GM12878 (cell line): Measurements from ENCODE around the gene FGFR1OP2. TPM values are rescaled to one million over a fixed set of nuclear protein-coding genes. Genes with fewer than 3 reads are reported as not detected.

Experiments
- ATAC-seq: fragments of 200-7000 bp; cut with Tn5 transposase; 3 replicates; pipeline ENCODE4 v1.9.1; 2020; ENCODE audit warnings: mild to moderate bottlenecking, moderate library complexity
- BruUV-seq: library from RNA; stranded (reverse); fragments of 400-500 nt; replicated peaks from 2 replicates; lab custom pipeline; 2021; lab: Mats Ljungman, UMichigan
- CTCF ChIA-PET: fragments of 300-600 bp; sonication (Branson Sonifier 250); formaldehyde crosslinking; extraction: SDS; loops from one replicate; lab custom pipeline; 2021; ENCODE audit warnings: inconsistent platforms; lab: Yijun Ruan, JAX
- POLR2A ChIA-PET: fragments of 350-600 bp; formaldehyde crosslinking; extraction: SDS; loops from one replicate; lab custom pipeline; 2021; ENCODE audit warnings: inconsistent platforms; lab: Charles Lee
- RAD21 ChIA-PET: fragments of 300-600 bp; sonication (Branson Sonifier 250); formaldehyde crosslinking; loops from one replicate; lab custom pipeline; 2023; ENCODE audit warnings: antibody characterized with exemption; ENCODE audit not compliant: unreplicated experiment; lab: Charles Lee
- SMC1A ChIA-PET: fragments of 300-600 bp; sonication (Branson Sonifier 250); formaldehyde crosslinking; loops from one replicate; lab custom pipeline; 2023; ENCODE audit not compliant: unreplicated experiment, uncharacterized antibody; lab: Charles Lee
- DNase-seq: peaks from one replicate; pipeline ENCODE4 v3.0.0-alpha.2; 2011; ENCODE audit warnings: low read depth, low spot score
- FAIRE-seq: peaks from 3 replicates; lab custom pipeline; 2011; peaks lifted over from hg19 to GRCh38; lab: Jason Lieb, UNC
- H2AFZ ChIP-seq: 2 replicates; pipeline ENCODE4 v1.6.0; 2011; ENCODE audit warnings: low read depth, low read length, control low read depth; ENCODE audit not compliant: control insufficient read depth
- H3K27ac ChIP-seq: 2 replicates; pipeline ENCODE4 v1.5.1; 2011; ENCODE audit warnings: control low read depth; ENCODE audit not compliant: control insufficient read depth, insufficient read depth
- H3K27me3 ChIP-seq, 2 experiments: replicated peaks in 1 of 2; 2 replicates each; pipeline versions ENCODE4 v1.6.0 to v1.6.1; 2011; ENCODE audit warnings: low read length in 1 of 2; ENCODE audit not compliant: control insufficient read depth in 2 of 2, insufficient read depth in 2 of 2
- H3K36me3 ChIP-seq, 2 experiments: 2 replicates each; pipeline ENCODE4 v1.5.1; 2011; ENCODE audit warnings: low read length in 1 of 2; ENCODE audit not compliant: control insufficient read depth in 2 of 2, insufficient read depth in 2 of 2
- H3K4me1 ChIP-seq: 2 replicates; pipeline ENCODE4 v1.6.1; 2011; ENCODE audit warnings: mild to moderate bottlenecking, low read length, moderate library complexity, mixed read lengths; ENCODE audit not compliant: control insufficient read depth, insufficient read depth
- H3K4me2 ChIP-seq: 2 replicates; pipeline ENCODE4 v1.6.0; 2011; ENCODE audit warnings: control low read depth; ENCODE audit not compliant: control insufficient read depth, insufficient read depth
- H3K4me3 ChIP-seq: fragments of 200-600 bp; sonication (generic); 2 replicates; pipeline ENCODE4 v1.5.1; 2016
- H3K79me2 ChIP-seq: 2 replicates; pipeline ENCODE4 v1.6.0; 2011; ENCODE audit warnings: low read length; ENCODE audit not compliant: control insufficient read depth, insufficient read depth
- H3K9ac ChIP-seq: 2 replicates; pipeline ENCODE4 v1.8.0; 2011; ENCODE audit warnings: low read length, control low read depth, mixed read lengths; ENCODE audit not compliant: control insufficient read depth, insufficient read depth
- H3K9me3 ChIP-seq: replicated peaks from 3 replicates; pipeline ENCODE4 v1.5.1; 2011; ENCODE audit warnings: mild to moderate bottlenecking, low read length; ENCODE audit not compliant: control insufficient read depth, insufficient read depth
- H4K20me1 ChIP-seq: 2 replicates; pipeline ENCODE4 v1.6.0; 2011; ENCODE audit not compliant: control insufficient read depth, insufficient read depth
- BCL11A ChIP-seq: IDR thresholded peaks from 2 replicates; pipeline ENCODE4 v1.6.1; 2011; ENCODE audit warnings: low read depth, low read length
- GABPA ChIP-seq: IDR thresholded peaks from 2 replicates; pipeline ENCODE4 v1.6.1; 2014; ENCODE audit warnings: antibody characterized with exemption, low read depth, mild to moderate bottlenecking, inconsistent platforms
- GATAD2B ChIP-seq: fragments of 450-650 bp; conservative IDR thresholded peaks from 2 replicates; pipeline ENCODE4 v1.6.1; 2017; ENCODE audit warnings: low read depth, mild to moderate bottlenecking, moderate library complexity
- SIX5 ChIP-seq: IDR thresholded peaks from 2 replicates; pipeline ENCODE4 v1.6.1; 2011; ENCODE audit warnings: mild to moderate bottlenecking, low read depth, low read length, moderate library complexity; ENCODE audit not compliant: severe bottlenecking
- SREBF2 ChIP-seq: IDR thresholded peaks from 2 replicates; pipeline ENCODE4 v1.6.1; 2012; ENCODE audit warnings: mild to moderate bottlenecking, low read length
- WGBS: methylation state at CpG from one replicate; pipeline ENCODE4 v1.1.6; 2016; ENCODE audit warnings: low lambda C conversion rate; ENCODE audit not compliant: insufficient replicate concordance, insufficient coverage; ENCODE audit errors: missing lambda C conversion rate; 5-methylcytosine and 5-hydroxymethylcytosine counted together
- in situ Hi-C: fragments of 300-500 bp; cut with MboI; formaldehyde crosslinking; loops from 9 replicates; pipeline ENCODE4 v1.14.3; 2018; ENCODE audit warnings: mixed read lengths
- intact Hi-C: fragments of 100-400 bp; cut with micrococcal nuclease; formaldehyde crosslinking; loops from one replicate; pipeline ENCODE4 v1.14.2; 2022; ENCODE audit not compliant: unreplicated experiment
- polyA plus RNA-seq, 11 experiments: library from polyadenylated mRNA; depleted of rRNA in 4 of 11; unstranded in 6 of 11; stranded (reverse) in 5 of 11; fragments of >200 nt; fragmentation: Nextera tagmentation in 4 of 11; fragmentation: Illumina TruSeq in 1 of 11; extraction: Ambion mirVana in 4 of 11; extraction: Trizol in 1 of 11; gene quantifications; 1 replicate in 1 of 11; 2 replicates in 10 of 11; pipeline versions ENCODE4 v1.2.1 to v1.2.3, GENCODE V29; 2011 to 2016; ENCODE audit warnings: inconsistent platforms in 2 of 11, missing spikeins in 2 of 11, low read depth in 1 of 11
- total RNA-seq, 4 experiments: library from RNA; depleted of rRNA in 3 of 4; stranded (reverse); fragments of >200 nt in 3 of 4; fragmentation: Illumina TruSeq in 1 of 4; extraction: Trizol in 1 of 4; gene quantifications; 2 replicates each; pipeline versions ENCODE4 v1.2.1 to v1.2.3, GENCODE V29; 2013 to 2021
- TF ChIP-seq, protein P1 (sequence below): fragments of 450-650 bp; IDR thresholded peaks from 2 replicates; pipeline ENCODE4 v1.6.1; 2017; ENCODE audit warnings: mild to moderate bottlenecking, moderate library complexity
- TF ChIP-seq, protein P2 (sequence below), 3 experiments: IDR thresholded peaks in 2 of 3; conservative IDR thresholded peaks in 1 of 3; 2 replicates each; pipeline ENCODE4 v1.5.1; 2011; ENCODE audit warnings: low read depth in 3 of 3, low read length in 3 of 3, mild to moderate bottlenecking in 3 of 3, control low read depth in 2 of 3, moderate library complexity in 2 of 3, inconsistent platforms in 1 of 3, mixed read lengths in 1 of 3; ENCODE audit not compliant: control insufficient read depth in 2 of 3, insufficient read depth in 1 of 3; ENCODE audit errors: extremely low read depth in 1 of 3

The FGFR1OP2 gene
- total and polyA plus RNA-seq, 10 of the 15 experiments (the other 5 are each of a cell fraction or from before 2014, with no cell fraction given), result 28.5 to 59.1 (median 38.3) TPM

DNA sequence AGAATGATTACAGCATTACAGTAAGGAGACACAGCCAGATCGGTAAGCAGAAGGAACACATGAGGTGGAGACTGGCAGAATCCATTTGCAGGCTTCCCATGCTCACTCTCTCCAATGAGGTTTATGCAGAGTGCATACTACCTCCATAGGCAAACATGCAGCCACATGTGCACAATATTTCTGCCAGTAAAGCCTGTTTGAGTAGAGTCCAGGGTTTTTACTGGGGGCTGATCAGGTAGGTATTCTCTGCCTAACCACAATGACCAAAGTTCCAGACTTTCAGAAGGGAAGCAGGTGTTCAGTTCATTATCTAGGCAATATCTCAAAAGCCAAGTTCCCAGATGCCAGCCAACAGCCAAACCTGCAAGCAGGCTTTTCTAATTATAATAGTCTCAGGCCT, 31.6 kb upstream of the FGFR1OP2 start (continued):
- TF ChIP-seq, protein P1, sequence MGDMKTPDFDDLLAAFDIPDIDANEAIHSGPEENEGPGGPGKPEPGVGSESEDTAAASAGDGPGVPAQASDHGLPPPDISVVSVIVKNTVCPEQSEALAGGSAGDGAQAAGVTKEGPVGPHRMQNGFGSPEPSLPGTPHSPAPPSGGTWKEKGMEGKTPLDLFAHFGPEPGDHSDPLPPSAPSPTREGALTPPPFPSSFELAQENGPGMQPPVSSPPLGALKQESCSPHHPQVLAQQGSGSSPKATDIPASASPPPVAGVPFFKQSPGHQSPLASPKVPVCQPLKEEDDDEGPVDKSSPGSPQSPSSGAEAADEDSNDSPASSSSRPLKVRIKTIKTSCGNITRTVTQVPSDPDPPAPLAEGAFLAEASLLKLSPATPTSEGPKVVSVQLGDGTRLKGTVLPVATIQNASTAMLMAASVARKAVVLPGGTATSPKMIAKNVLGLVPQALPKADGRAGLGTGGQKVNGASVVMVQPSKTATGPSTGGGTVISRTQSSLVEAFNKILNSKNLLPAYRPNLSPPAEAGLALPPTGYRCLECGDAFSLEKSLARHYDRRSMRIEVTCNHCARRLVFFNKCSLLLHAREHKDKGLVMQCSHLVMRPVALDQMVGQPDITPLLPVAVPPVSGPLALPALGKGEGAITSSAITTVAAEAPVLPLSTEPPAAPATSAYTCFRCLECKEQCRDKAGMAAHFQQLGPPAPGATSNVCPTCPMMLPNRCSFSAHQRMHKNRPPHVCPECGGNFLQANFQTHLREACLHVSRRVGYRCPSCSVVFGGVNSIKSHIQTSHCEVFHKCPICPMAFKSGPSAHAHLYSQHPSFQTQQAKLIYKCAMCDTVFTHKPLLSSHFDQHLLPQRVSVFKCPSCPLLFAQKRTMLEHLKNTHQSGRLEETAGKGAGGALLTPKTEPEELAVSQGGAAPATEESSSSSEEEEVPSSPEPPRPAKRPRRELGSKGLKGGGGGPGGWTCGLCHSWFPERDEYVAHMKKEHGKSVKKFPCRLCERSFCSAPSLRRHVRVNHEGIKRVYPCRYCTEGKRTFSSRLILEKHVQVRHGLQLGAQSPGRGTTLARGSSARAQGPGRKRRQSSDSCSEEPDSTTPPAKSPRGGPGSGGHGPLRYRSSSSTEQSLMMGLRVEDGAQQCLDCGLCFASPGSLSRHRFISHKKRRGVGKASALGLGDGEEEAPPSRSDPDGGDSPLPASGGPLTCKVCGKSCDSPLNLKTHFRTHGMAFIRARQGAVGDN, result no peak
- no peak for TF ChIP-seq BCL11A
- no peak for TF ChIP-seq GATAD2B
- no peak for TF ChIP-seq SIX5
- TF ChIP-seq GABPA, result no peak

DNA sequence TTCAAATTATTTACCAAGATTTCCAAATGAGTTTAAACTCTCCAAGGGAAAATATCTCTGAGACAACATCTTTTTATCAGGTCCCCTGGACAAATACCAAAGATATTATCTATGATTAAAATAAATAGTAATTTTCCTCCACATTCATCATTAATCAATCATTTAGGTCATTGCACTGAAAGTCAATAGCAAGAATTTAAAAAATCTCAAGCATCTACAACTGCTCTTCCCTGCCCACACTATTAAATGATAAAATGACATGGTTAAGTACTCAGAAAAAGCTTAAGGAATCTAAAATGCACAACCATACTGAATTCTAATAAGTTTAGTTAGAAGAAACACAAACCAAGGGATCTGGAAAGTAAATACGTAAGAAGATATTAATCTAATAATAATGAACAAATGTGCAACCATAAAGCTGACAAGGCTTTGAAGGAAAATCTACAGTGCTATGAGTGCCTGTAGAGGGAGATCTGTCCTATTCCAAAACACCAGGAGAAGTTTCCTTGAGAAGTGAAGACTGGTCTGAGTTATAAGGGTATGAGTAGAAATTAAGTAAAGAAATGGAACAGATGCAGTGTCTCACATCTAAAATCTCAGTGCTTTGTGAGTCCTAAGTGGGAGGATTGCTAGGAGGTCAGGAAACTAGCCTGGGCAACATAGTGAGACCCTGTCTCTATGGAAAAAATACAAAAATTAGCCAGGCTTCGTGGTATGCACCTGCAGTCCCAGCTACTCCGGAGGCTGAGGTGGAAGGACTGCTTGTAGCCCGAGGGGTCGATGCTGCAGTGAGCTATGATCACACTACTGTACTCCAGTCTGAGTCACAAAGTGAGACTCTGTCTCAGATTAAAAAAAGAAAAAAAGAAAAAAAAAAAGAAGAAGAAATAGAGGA, 19.7 kb upstream of the FGFR1OP2 start:
- intact Hi-C loops, result no loop called here
- FAIRE-seq (no peak), ATAC-seq (no peak), DNase-seq (no peak)
- in situ Hi-C loops, result no loop called here
- Histone ChIP-seq H3K4me2 (no peak overlapping the region), H3K27me3 (no peaks in the 10 kb centered on the region), H3K27ac (no peak overlapping the region), H3K4me3 (no peak overlapping the region), H3K36me3 (peaks cover 0 to 17% of the 10 kb centered on the region in 2 experiments), H3K9ac (no peak overlapping the region), H2AFZ (no peak overlapping the region), H3K9me3 (no peaks in the 10 kb centered on the region), H3K79me2 (no peaks in the 10 kb centered on the region), H3K4me1 (no peaks in the 10 kb centered on the region), H4K20me1 (no peaks in the 10 kb centered on the region)
- CTCF ChIA-PET, result interaction anchor here (0.6 to 2.1 kb wide), 7 partner anchors 8 to 94 kb away, joined by 3 to 8 read pairs (median 4); no protein-coding TSS in a partner anchor
- POLR2A ChIA-PET, result interaction anchor here (1.0 to 1.2 kb wide), 2 partner anchors 10 to 15 kb away, joined by 3 read pairs; no protein-coding TSS in a partner anchor
- RAD21 ChIA-PET, result no interaction called here
- WGBS, result 99% methylated on average over 5 of the region's 5 CpGs
- TF ChIP-seq, protein P2, sequence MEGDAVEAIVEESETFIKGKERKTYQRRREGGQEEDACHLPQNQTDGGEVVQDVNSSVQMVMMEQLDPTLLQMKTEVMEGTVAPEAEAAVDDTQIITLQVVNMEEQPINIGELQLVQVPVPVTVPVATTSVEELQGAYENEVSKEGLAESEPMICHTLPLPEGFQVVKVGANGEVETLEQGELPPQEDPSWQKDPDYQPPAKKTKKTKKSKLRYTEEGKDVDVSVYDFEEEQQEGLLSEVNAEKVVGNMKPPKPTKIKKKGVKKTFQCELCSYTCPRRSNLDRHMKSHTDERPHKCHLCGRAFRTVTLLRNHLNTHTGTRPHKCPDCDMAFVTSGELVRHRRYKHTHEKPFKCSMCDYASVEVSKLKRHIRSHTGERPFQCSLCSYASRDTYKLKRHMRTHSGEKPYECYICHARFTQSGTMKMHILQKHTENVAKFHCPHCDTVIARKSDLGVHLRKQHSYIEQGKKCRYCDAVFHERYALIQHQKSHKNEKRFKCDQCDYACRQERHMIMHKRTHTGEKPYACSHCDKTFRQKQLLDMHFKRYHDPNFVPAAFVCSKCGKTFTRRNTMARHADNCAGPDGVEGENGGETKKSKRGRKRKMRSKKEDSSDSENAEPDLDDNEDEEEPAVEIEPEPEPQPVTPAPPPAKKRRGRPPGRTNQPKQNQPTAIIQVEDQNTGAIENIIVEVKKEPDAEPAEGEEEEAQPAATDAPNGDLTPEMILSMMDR (IDR thresholded peaks at IDR 0.05 in 2 of 3, conservative IDR thresholded peaks at IDR 0.05 in 1 of 3; ENCODE audit: control insufficient read depth in 2 of 3, extremely low read depth in 1 of 3, insufficient read depth in 1 of 3, low read depth in 3 of 3, low read length in 3 of 3), result 0 out of 6 replicates have a peak, but pooled peaks of 1 of the 3 experiments have one; percentile 12
- TF ChIP-seq SREBF2, result no peak
- BruUV-seq, result no TSS peak
- SMC1A ChIA-PET, result interaction anchor here (0.8 to 1.7 kb wide), 5 partner anchors 33 to 84 kb away, joined by 3 to 5 read pairs (median 3); no protein-coding TSS in a partner anchor
